H1 (cell line): ENCODE data around the gene CERT1. TPM values are rescaled to one million over a fixed set of nuclear protein-coding genes. Genes with fewer than 3 reads are reported as not detected.

Source experiments
- CTCF ChIA-PET: fragments of 300-600 bp; sonication (Branson Sonifier 250); formaldehyde crosslinking; loops from one replicate; lab custom pipeline; 2021; ENCODE audit not compliant: partially characterized antibody; lab: Charles Lee
- POLR2A ChIA-PET: fragments of 300-600 bp; sonication (Branson Sonifier 250); formaldehyde crosslinking; loops from one replicate; lab custom pipeline; 2021; ENCODE audit warnings: inconsistent platforms; ENCODE audit not compliant: partially characterized antibody; lab: Charles Lee
- DNase-seq, 2 experiments: peaks; one replicate each; pipeline versions ENCODE4 v3.0.0 to v3.0.0-alpha.2; 2010 to 2022; ENCODE audit warnings: low spot score in 2 of 2, low read depth in 1 of 2, mixed read lengths in 1 of 2
- FAIRE-seq: peaks from 2 replicates; lab custom pipeline; 2011; peaks lifted over from hg19 to GRCh38; lab: Jason Lieb, UNC
- H2AFZ ChIP-seq: 2 replicates; pipeline ENCODE4 v1.8.1; 2012; ENCODE audit warnings: low read length, inconsistent platforms
- H2AK5ac ChIP-seq: 2 replicates; pipeline ENCODE4 v1.6.1; 2013; ENCODE audit warnings: low read depth, low read length
- H2BK120ac ChIP-seq: replicated peaks from 2 replicates; pipeline ENCODE3; 2013; ENCODE audit warnings: low read depth, low read length, inconsistent platforms
- H2BK12ac ChIP-seq: 2 replicates; pipeline ENCODE4 v1.6.1; 2013; ENCODE audit warnings: low read depth, low read length
- H2BK15ac ChIP-seq: 2 replicates; pipeline ENCODE4 v1.6.1; 2013; ENCODE audit warnings: low read length
- H2BK20ac ChIP-seq: 2 replicates; pipeline ENCODE4 v1.6.1; 2013; ENCODE audit warnings: low read length
- H2BK5ac ChIP-seq: 2 replicates; pipeline ENCODE4 v1.6.1; 2013; ENCODE audit warnings: low read depth, low read length
- H3K14ac ChIP-seq: 2 replicates; pipeline ENCODE4 v1.6.1; 2013; ENCODE audit warnings: inconsistent platforms; ENCODE audit not compliant: insufficient read length
- H3K18ac ChIP-seq: 2 replicates; pipeline ENCODE4 v1.6.1; 2013; ENCODE audit warnings: low read length; ENCODE audit errors: extremely low read depth
- H3K23ac ChIP-seq: 2 replicates; pipeline ENCODE4 v1.6.1; 2013; ENCODE audit warnings: inconsistent platforms; ENCODE audit not compliant: insufficient read length
- H3K23me2 ChIP-seq: 2 replicates; pipeline ENCODE4 v1.6.1; 2013; ENCODE audit warnings: low read depth, low read length
- H3K27ac ChIP-seq: 2 replicates; pipeline ENCODE4 v1.6.1; 2011; ENCODE audit warnings: low read depth, low read length, inconsistent platforms
- H3K27me3 ChIP-seq, 4 experiments: replicated peaks in 1 of 4; 1 replicate in 1 of 4; 2 replicates in 3 of 4; pipeline versions ENCODE4 v1.6.1 to v1.8.1; 2011 to 2013; ENCODE audit warnings: low read length in 3 of 4, mild to moderate bottlenecking in 3 of 4, inconsistent platforms in 2 of 4, mixed read lengths in 2 of 4, moderate library complexity in 1 of 4; ENCODE audit not compliant: control insufficient read depth in 3 of 4, insufficient read depth in 3 of 4; ENCODE audit errors: extremely low read depth in 1 of 4
- H3K36me3 ChIP-seq, 4 experiments: 2 replicates each; pipeline versions ENCODE4 v1.6.1 to v1.8.1; 2011 to 2013; ENCODE audit warnings: mild to moderate bottlenecking in 4 of 4, low read length in 3 of 4, moderate library complexity in 2 of 4, control low read depth in 1 of 4, inconsistent platforms in 1 of 4; ENCODE audit not compliant: insufficient read depth in 4 of 4, control insufficient read depth in 2 of 4
- H3K4ac ChIP-seq: replicated peaks from 2 replicates; pipeline ENCODE3; 2013; ENCODE audit warnings: low read length, low read depth, mixed read lengths, inconsistent platforms; ENCODE audit not compliant: insufficient read length
- H3K4me1 ChIP-seq, 4 experiments: replicated peaks in 1 of 4; 1 replicate in 1 of 4; 2 replicates in 3 of 4; pipeline versions ENCODE4 v1.6.1 to v1.8.1; 2011 to 2013; ENCODE audit warnings: low read length in 3 of 4, inconsistent platforms in 2 of 4, mixed read lengths in 1 of 4; ENCODE audit not compliant: insufficient read depth in 4 of 4, control insufficient read depth in 3 of 4
- H3K4me2 ChIP-seq, 2 experiments: 2 replicates each; pipeline versions ENCODE4 v1.6.1 to v1.8.1; 2011 to 2013; ENCODE audit warnings: low read depth in 2 of 2, low read length in 2 of 2, control low read depth in 1 of 2, inconsistent platforms in 1 of 2, mild to moderate bottlenecking in 1 of 2; ENCODE audit not compliant: insufficient read depth in 1 of 2
- H3K4me3 ChIP-seq, 4 experiments: fragments of 200-600, 300-600 bp in 1 of 4; sonication (generic), shearing (Covaris generic), sonication (Bioruptor Twin) in 1 of 4; 2 replicates each; pipeline versions ENCODE4 v1.5.1 to v1.8.1; 2011 to 2016; ENCODE audit warnings: low read length in 4 of 4, low read depth in 3 of 4, control low read depth in 2 of 4, inconsistent platforms in 2 of 4, mild to moderate bottlenecking in 2 of 4, mixed read lengths in 1 of 4, moderate library complexity in 1 of 4; ENCODE audit not compliant: insufficient read depth in 2 of 4; ENCODE audit errors: extremely low read depth in 1 of 4
- H3K56ac ChIP-seq: replicated peaks from 2 replicates; pipeline ENCODE3; 2013; ENCODE audit warnings: low read depth, mild to moderate bottlenecking, mixed read lengths, low read length, inconsistent platforms; ENCODE audit not compliant: insufficient read length
- H3K79me1 ChIP-seq: 2 replicates; pipeline ENCODE4 v1.6.1; 2013; ENCODE audit warnings: low read depth, low read length, control low read depth
- H3K79me2 ChIP-seq, 2 experiments: 2 replicates each; pipeline versions ENCODE4 v1.6.1 to v1.8.1; 2012 to 2013; ENCODE audit warnings: low read length in 2 of 2, mild to moderate bottlenecking in 2 of 2, inconsistent platforms in 1 of 2; ENCODE audit not compliant: insufficient read depth in 2 of 2, control insufficient read depth in 1 of 2
- H3K9ac ChIP-seq, 4 experiments: replicated peaks in 1 of 4; 1 replicate in 1 of 4; 2 replicates in 3 of 4; pipeline versions ENCODE4 v1.6.1 to v1.8.1; 2011 to 2013; ENCODE audit warnings: low read depth in 3 of 4, low read length in 3 of 4, control low read depth in 2 of 4, mild to moderate bottlenecking in 2 of 4, moderate library complexity in 2 of 4, inconsistent platforms in 1 of 4; ENCODE audit errors: extremely low read depth in 1 of 4
- H3K9me3 ChIP-seq, 2 experiments: 2 replicates each; pipeline versions ENCODE4 v1.6.1 to v1.8.1; 2012 to 2013; ENCODE audit warnings: mild to moderate bottlenecking in 2 of 2, moderate library complexity in 2 of 2, control low read depth in 1 of 2, inconsistent platforms in 1 of 2, low read depth in 1 of 2, low read length in 1 of 2, mixed read lengths in 1 of 2; ENCODE audit not compliant: insufficient read depth in 2 of 2
- H4K20me1 ChIP-seq, 2 experiments: replicated peaks in 1 of 2; 2 replicates each; pipeline versions ENCODE3 to v1.8.1; 2011 to 2013; ENCODE audit warnings: inconsistent platforms in 2 of 2, low read length in 2 of 2, mild to moderate bottlenecking in 1 of 2; ENCODE audit not compliant: insufficient read depth in 2 of 2, control insufficient read depth in 1 of 2
- H4K5ac ChIP-seq: 2 replicates; pipeline ENCODE4 v1.6.1; 2013; ENCODE audit warnings: low read length, low read depth, mixed read lengths, inconsistent platforms; ENCODE audit not compliant: insufficient read length
- H4K8ac ChIP-seq: 2 replicates; pipeline ENCODE4 v1.8.0; 2013; ENCODE audit warnings: mild to moderate bottlenecking, moderate library complexity, low read length, inconsistent platforms; ENCODE audit not compliant: insufficient read depth; ENCODE audit errors: extremely low read depth
- H4K91ac ChIP-seq: replicated peaks from 2 replicates; pipeline ENCODE3; 2013; ENCODE audit warnings: low read length, mixed read lengths, inconsistent platforms; ENCODE audit not compliant: insufficient read length
- ATF3 ChIP-seq: IDR thresholded peaks from 2 replicates; pipeline ENCODE4 v1.6.1; 2011; ENCODE audit warnings: low read depth, mild to moderate bottlenecking, low read length; ENCODE audit not compliant: insufficient read depth
- CHD1 ChIP-seq: IDR thresholded peaks from 2 replicates; pipeline ENCODE4 v1.6.1; 2012; ENCODE audit warnings: low read depth, low read length, improper control_type of control experiment
- E2F6 ChIP-seq: IDR thresholded peaks from 2 replicates; pipeline ENCODE4 v1.6.1; 2012; ENCODE audit warnings: inconsistent platforms
- EGR1 ChIP-seq: IDR thresholded peaks from 2 replicates; pipeline ENCODE4 v1.6.1; 2011; ENCODE audit warnings: low read depth, low read length, borderline replicate concordance
- HDAC6 ChIP-seq: IDR thresholded peaks from one replicate; pipeline ENCODE4 v1.7.1; 2012; ENCODE audit warnings: low read depth, mild to moderate bottlenecking, inconsistent platforms, low read length, moderate library complexity
- MAFK ChIP-seq: IDR thresholded peaks from 2 replicates; pipeline ENCODE4 v1.6.1; 2012; ENCODE audit warnings: low read depth, mild to moderate bottlenecking, improper control_type of control experiment, low read length
- RBBP5 ChIP-seq: IDR thresholded peaks from 2 replicates; pipeline ENCODE4 v1.7.1; 2012; ENCODE audit warnings: low read depth, mild to moderate bottlenecking, inconsistent platforms, low read length, moderate library complexity, borderline replicate concordance
- SRF ChIP-seq: IDR thresholded peaks from 2 replicates; pipeline ENCODE4 v1.6.1; 2011; ENCODE audit warnings: mild to moderate bottlenecking, low read depth, low read length, moderate library complexity
- YY1 ChIP-seq: IDR thresholded peaks from 2 replicates; pipeline ENCODE4 v1.6.1; 2011; ENCODE audit warnings: low read depth, mild to moderate bottlenecking, low read length
- WGBS, 2 experiments: shearing (Covaris generic) in 1 of 2; methylation state at CpG; one replicate each; pipeline versions ENCODE4 v1.1.6 to v1.1.7; 2013 to 2015; ENCODE audit warnings: low lambda C conversion rate in 2 of 2, mixed read lengths in 2 of 2, inconsistent platforms in 1 of 2, low coverage in 1 of 2, missing lambda C conversion rate in 1 of 2; ENCODE audit not compliant: insufficient replicate concordance in 2 of 2, insufficient coverage in 1 of 2, insufficient read length in 1 of 2; ENCODE audit errors: extremely low coverage in 1 of 2, missing lambda C conversion rate in 1 of 2; 5-methylcytosine and 5-hydroxymethylcytosine counted together
- polyA plus RNA-seq, 7 experiments: library from polyadenylated mRNA; depleted of rRNA in 3 of 7; stranded (reverse) in 5 of 7; unstranded in 2 of 7; fragments of >200 nt in 5 of 7; fragments of 200-250 nt in 2 of 7; gene quantifications; 1 replicate in 5 of 7; 2 replicates in 1 of 7; 4 replicates in 1 of 7; pipeline versions ENCODE4 v1.2.1 to v1.2.3, GENCODE V29; 2011 to 2013; ENCODE audit warnings: missing spikeins in 2 of 7, mixed read lengths in 2 of 7
- total RNA-seq: library from RNA; stranded (reverse); fragmentation: NEBNext Ultra II Directional; extraction: Animal tissue kit (Norgen Biotek cat#: 25700); gene quantifications from 2 replicates; pipeline ENCODE4 v1.2.1, GENCODE V29; 2021

The CERT1 gene
- total and polyA plus RNA-seq, 2 of the 8 experiments (the other 6 are each of a cell fraction or from before 2014, with no cell fraction given), result 7.8 to 55.3 TPM

GRCh38 chr5:75355236-75355635 is 156.2 kb downstream of the CERT1 start:
- Histone ChIP-seq H2BK12ac (no peak overlapping the region), H3K27ac (no peak overlapping the region), H4K8ac (no peak overlapping the region; the same call in 1 of the 2 replicates), H2BK120ac (no peak overlapping the region), H2AFZ (no peak overlapping the region), H3K36me3 (peaks cover 46 to 100% (median 84%) of the 10 kb centered on the region in 4 experiments), H3K4me3 (no peak overlapping the region), H3K56ac (no peak overlapping the region), H3K18ac (no peak overlapping the region), H4K5ac (no peak overlapping the region), H3K14ac (no peak overlapping the region), H3K27me3 (no peaks in the 10 kb centered on the region), H2BK15ac (no peak overlapping the region), H2AK5ac (no peak overlapping the region), H4K20me1 (peaks cover 0 to 8% of the 10 kb centered on the region in 2 experiments), H3K4me1 (no peaks in the 10 kb centered on the region), H3K9ac (no peak overlapping the region), H2BK20ac (no peak overlapping the region), H4K91ac (no peak overlapping the region), H3K9me3 (no peaks in the 10 kb centered on the region), H3K23me2 (no peaks in the 10 kb centered on the region), H3K4me2 (no peak overlapping the region), H3K23ac (no peak overlapping the region), H3K79me1 (no peaks in the 10 kb centered on the region), H3K79me2 (0 out of 4 replicates have a peak, but pooled peaks cover 0 to 3% of the 10 kb centered on the region in 2 experiments), H3K4ac (no peak overlapping the region), H2BK5ac (no peak overlapping the region)
- TF ChIP-seq EGR1 (no peak), MAFK (no peak), ATF3 (no peak), HDAC6 (no peak), SRF (no peak), CHD1 (no peak), E2F6 (no peak), YY1 (no peak), RBBP5 (no peak)
- 95% methylated on average over 6 of the region's 6 CpGs; no CpG with 5 or more reads in 1 of the 2 experiments for WGBS, 2 experiments
- FAIRE-seq (no peak), DNase-seq (no peak)
- CTCF ChIA-PET, result interaction anchor here (1.4 kb wide), 1 partner anchor 9 kb away, joined by 3 read pairs; no protein-coding TSS in a partner anchor
- POLR2A ChIA-PET, result interaction anchor here (1.4 kb wide), 1 partner anchor 9 kb away, joined by 3 read pairs; no protein-coding TSS in a partner anchor
